Adrenal gland (tissue), 12 donors: Measurements from ENCODE around the gene SOX13. TPM values are rescaled to one million over a fixed set of nuclear protein-coding genes. Genes with fewer than 3 reads are reported as not detected.

Experiments used
- DNase-seq, 7 donors: peaks; one replicate each; pipeline ENCODE4 v3.0.0-alpha.2; 2019 to 2020
- H3K27ac ChIP-seq, 5 donors: fragments of 200-600 bp; sonication (generic) in 4 of 5; 1 replicate in 3 of 5; 2 replicates in 2 of 5; pipeline versions ENCODE4 v1.5.1 to v1.8.0; 2016 to 2020; ENCODE audit warnings: mild to moderate bottlenecking in 1 of 5
- H3K27me3 ChIP-seq: fragments of 200-600 bp; 2 replicates; pipeline ENCODE4 v1.8.0; 2021
- H3K36me3 ChIP-seq, 2 donors: fragments of 200-600 bp; replicated peaks in 1 of 2; 1 replicate in 1 of 2; 2 replicates in 1 of 2; pipeline versions ENCODE4 v1.5.1 to v1.8.0; 2018 to 2022
- H3K4me1 ChIP-seq, 2 donors: fragments of 200-600 bp; replicated peaks in 1 of 2; 1 replicate in 1 of 2; 2 replicates in 1 of 2; pipeline versions ENCODE4 v1.5.1 to v1.8.0; 2018 to 2021
- H3K4me3 ChIP-seq, 4 donors: fragments of 200-600 bp; sonication (generic) in 3 of 4; one replicate each; pipeline ENCODE4 v1.5.1; 2016 to 2018
- H3K9me3 ChIP-seq, 3 donors: fragments of 200-600 bp; sonication (generic) in 1 of 3; replicated peaks in 1 of 3; 1 replicate in 2 of 3; 2 replicates in 1 of 3; pipeline versions ENCODE4 v1.5.1 to v1.8.0; 2016 to 2021
- POLR2A ChIP-seq, 2 donors: fragments of 450-650 bp; IDR thresholded peaks; one replicate each; pipeline ENCODE4 v1.6.1; 2017; ENCODE audit warnings: antibody characterized with exemption in 2 of 2, mild to moderate bottlenecking in 2 of 2, moderate library complexity in 1 of 2
- WGBS, 4 donors: extraction: QIAGEN DNeasy Blood & Tissue Kit in 2 of 4; methylation state at CpG; one replicate each; pipeline versions ENCODE4 v1.1.5 to v1.1.7; 2013 to 2017; 5-methylcytosine and 5-hydroxymethylcytosine counted together
- intact Hi-C, 2 donors: fragments of 100-400 bp; cut with DNase I; formaldehyde crosslinking; loops; one replicate each; pipeline versions ENCODE4 v1.14.1 to v1.15.0; 2022 to 2023
- polyA plus RNA-seq, 3 donors: library from polyadenylated mRNA; stranded (reverse); fragments of 200-250 nt in 2 of 3; fragments of 350-450 nt in 1 of 3; fragmentation: Illumina TruSeq in 1 of 3; extraction: RNeasy Lipid Tissue Mini Kit (QIAGEN cat#74804) in 1 of 3; gene quantifications; one replicate each; pipeline ENCODE4 v1.2.3, GENCODE V29; 2013 to 2014
- total RNA-seq, 9 donors: library from RNA; depleted of rRNA in 4 of 9; stranded (reverse); fragments of >200 nt in 4 of 9; fragments of 120-200 nt in 1 of 9; fragmentation: NEBNext Ultra II Directional in 1 of 9; extraction: Animal tissue kit (Norgen Biotek cat#: 25700) in 1 of 9; gene quantifications; one replicate each; pipeline versions ENCODE4 v1.1.0 to v1.2.4, GENCODE V29; 2013 to 2023
- TF ChIP-seq, protein P1 (sequence below), 6 experiments: fragments of 450-650 bp in 4 of 6; fragments of 200-600 bp in 2 of 6; sonication (generic) in 1 of 6; IDR thresholded peaks; 1 replicate in 5 of 6; 2 replicates in 1 of 6; pipeline versions ENCODE4 v1.5.1 to v1.8.0; 2016 to 2021; ENCODE audit warnings: antibody characterized with exemption in 6 of 6, mild to moderate bottlenecking in 2 of 6, moderate library complexity in 1 of 6
- donor health status: healthy with polysubstance abuse.
- donor health status: Bipolar disorder and iron deficiency.
- donor health status: DM: yes; HTN: yes; CAD: no.
- donor health status: DM: no; HTN: no; CAD: no.
- donor health status: DM: no; HTN: no; CAD: no.
- donor health status: DM: yes; HTN: yes; CAD: no.

SOX13 gene
- total and polyA plus RNA-seq, 12 donors: 4.2 to 44.5 (median 25.6) TPM

DNA sequence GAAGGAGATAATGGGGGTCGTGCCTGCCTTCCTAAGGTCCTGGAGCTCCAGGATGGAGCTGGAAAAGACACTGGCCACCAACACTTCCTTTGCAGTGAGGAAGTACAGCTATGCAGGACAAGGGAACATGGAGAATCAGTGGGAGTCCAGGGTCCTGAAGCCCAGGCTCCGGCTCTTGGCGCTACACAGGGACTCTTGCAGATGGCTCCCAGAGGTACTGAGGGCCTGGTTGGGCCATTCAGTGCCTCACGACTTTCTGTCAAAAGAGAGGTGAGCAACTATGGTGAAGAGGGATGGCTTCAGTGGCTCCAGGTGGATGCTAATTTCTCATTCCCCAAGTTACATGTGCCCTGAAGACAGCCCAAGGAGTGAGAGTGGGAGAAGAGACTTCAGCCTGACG is 80.8 kb downstream of the SOX13 start:
- TF ChIP-seq, protein P1, sequence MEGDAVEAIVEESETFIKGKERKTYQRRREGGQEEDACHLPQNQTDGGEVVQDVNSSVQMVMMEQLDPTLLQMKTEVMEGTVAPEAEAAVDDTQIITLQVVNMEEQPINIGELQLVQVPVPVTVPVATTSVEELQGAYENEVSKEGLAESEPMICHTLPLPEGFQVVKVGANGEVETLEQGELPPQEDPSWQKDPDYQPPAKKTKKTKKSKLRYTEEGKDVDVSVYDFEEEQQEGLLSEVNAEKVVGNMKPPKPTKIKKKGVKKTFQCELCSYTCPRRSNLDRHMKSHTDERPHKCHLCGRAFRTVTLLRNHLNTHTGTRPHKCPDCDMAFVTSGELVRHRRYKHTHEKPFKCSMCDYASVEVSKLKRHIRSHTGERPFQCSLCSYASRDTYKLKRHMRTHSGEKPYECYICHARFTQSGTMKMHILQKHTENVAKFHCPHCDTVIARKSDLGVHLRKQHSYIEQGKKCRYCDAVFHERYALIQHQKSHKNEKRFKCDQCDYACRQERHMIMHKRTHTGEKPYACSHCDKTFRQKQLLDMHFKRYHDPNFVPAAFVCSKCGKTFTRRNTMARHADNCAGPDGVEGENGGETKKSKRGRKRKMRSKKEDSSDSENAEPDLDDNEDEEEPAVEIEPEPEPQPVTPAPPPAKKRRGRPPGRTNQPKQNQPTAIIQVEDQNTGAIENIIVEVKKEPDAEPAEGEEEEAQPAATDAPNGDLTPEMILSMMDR (IDR thresholded peaks at IDR 0.05): no peak
- TF ChIP-seq POLR2A (IDR thresholded peaks at IDR 0.05): no peak
- no peak overlapping the region for H3K4me3 ChIP-seq
- no peak for DNase-seq
- peaks cover 3 to 12% of the 10 kb centered on the region in 2 donors for H3K4me1 ChIP-seq
- no peaks in the 10 kb centered on the region for H3K9me3 ChIP-seq
- 86 to 96% (median 89%) methylated on average over 3 to 5 of the region's 5 CpGs for WGBS, 4 donors
- intact Hi-C loops: no loop called here
- H3K27ac ChIP-seq: no peak overlapping the region
- H3K27me3 ChIP-seq: no peaks in the 10 kb centered on the region
- no peaks in the 10 kb centered on the region for H3K36me3 ChIP-seq

DNA sequence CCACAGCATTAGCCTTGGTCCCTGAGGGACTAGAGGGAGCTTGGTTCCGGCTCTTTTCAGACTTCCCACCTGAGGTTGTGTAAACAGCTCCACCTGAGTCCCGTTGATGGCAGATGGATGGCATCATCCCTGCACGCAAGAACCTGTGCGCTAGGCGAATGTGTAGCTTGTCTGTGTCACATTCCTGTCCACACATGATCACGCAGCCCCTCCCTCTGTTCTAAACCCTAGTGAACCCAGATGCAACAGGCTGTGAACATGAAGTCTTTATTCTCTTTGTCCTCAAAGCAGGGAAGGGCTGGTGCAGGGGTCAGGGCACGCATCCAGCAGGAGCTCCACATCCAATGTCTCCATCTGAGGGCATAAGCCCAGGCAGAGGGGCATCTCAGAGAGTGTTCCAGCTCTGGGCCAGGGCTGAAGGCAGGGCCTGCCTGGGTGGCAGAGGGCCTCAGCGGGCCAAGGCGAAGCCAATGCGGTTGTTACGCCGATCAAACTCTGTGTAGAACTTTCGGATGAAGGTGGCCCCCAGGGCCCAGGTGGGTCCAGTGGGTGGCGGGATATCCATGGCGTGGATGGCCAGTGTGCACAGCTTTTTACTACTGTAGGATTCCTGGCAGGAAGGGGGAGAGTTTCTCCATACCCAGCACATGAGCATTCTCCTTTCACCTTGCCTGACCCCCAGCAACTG is 81.8 kb downstream of the SOX13 start:
- 86 to 96% (median 90%) methylated on average over 12 to 15 of the region's 15 CpGs for WGBS, 4 donors
- intact Hi-C loops: loop anchor here in 1 of 2 donors (5.0 kb wide), 1 partner anchor 48 kb away; no protein-coding TSS in a partner anchor
- peaks cover 3 to 12% of the 10 kb centered on the region in 2 donors for H3K4me1 ChIP-seq

DNA sequence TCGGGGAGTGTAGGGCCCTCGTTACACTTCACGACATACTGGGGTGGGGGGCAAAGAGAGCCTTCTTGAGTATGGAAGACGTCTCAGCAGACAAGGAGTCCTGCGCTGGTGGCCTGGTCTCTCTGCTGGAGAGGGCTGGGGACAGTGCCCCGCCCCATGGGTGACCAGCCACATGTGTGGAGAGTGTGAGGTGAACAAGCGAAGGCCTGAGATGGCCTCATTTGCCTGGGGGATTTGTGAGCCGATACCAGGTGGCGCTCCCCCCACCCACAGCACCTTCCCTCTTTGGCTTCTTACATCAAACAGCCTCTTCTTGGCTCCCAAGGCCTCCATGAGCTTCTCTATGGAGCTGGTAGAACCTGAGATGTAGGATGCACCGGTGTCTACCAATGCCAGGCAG is 83.0 kb downstream of the SOX13 start:
- H3K27me3 ChIP-seq: no peaks in the 10 kb centered on the region
- intact Hi-C loops: loop anchor here in 1 of 2 donors (5.0 kb wide), 1 partner anchor 46 kb away; no protein-coding TSS in a partner anchor
- H3K4me3 ChIP-seq: no peak overlapping the region
- no peaks in the 10 kb centered on the region for H3K36me3 ChIP-seq
- 82 to 87% (median 86%) methylated on average over 8 to 10 of the region's 10 CpGs for WGBS, 4 donors
- no peak for DNase-seq
- peaks cover 3 to 12% of the 10 kb centered on the region in 2 donors for H3K4me1 ChIP-seq
- H3K9me3 ChIP-seq: no peaks in the 10 kb centered on the region
- H3K27ac ChIP-seq: no peak overlapping the region
- TF ChIP-seq POLR2A (IDR thresholded peaks at IDR 0.05): no peak
- TF ChIP-seq, protein P1 (IDR thresholded peaks at IDR 0.05): no peak

More for the DNA sequence above, 81.8 kb downstream of the SOX13 start:
- H3K27ac ChIP-seq: no peak overlapping the region
- H3K27me3 ChIP-seq: no peaks in the 10 kb centered on the region
- H3K9me3 ChIP-seq: no peaks in the 10 kb centered on the region
- DNase-seq: no peak
- TF ChIP-seq POLR2A (IDR thresholded peaks at IDR 0.05): no peak
- TF ChIP-seq, protein P1 (IDR thresholded peaks at IDR 0.05): no peak
- H3K4me3 ChIP-seq: no peak overlapping the region
- H3K36me3 ChIP-seq: no peaks in the 10 kb centered on the region

DNA sequence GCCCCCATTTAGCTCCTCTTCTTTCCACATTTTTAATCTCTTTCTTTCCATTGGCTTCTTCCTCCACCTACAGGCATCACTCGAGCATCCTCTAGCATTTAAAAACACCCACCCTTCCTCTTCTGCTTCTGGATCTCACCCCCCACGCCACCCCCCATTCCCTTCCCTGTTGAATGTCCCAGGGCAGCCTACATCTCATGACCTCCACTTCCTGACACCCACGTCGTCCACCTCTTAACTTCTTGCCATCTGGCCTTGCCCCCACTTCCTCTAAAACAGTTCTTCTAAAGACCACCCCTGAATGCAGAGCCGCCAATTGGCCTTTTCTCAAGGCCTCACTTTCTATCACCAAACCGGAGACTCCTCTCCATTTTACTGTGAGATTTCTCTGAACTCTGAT is 85.0 kb downstream of the SOX13 start:
- WGBS, 4 donors: 52 to 70% (median 65%) methylated on average over 6 of the region's 6 CpGs
- TF ChIP-seq, protein P1 (IDR thresholded peaks at IDR 0.05): no peak
- TF ChIP-seq POLR2A (IDR thresholded peaks at IDR 0.05): no peak
- intact Hi-C loops: loop anchor here in 1 of 2 donors (5.0 kb wide), 1 partner anchor 44 kb away; no protein-coding TSS in a partner anchor
- Histone ChIP-seq H3K4me3 (no peak overlapping the region), H3K9me3 (no peaks in the 10 kb centered on the region), H3K27ac (no peak overlapping the region), H3K36me3 (no peaks in the 10 kb centered on the region), H3K27me3 (no peaks in the 10 kb centered on the region), H3K4me1 (no peaks in the 10 kb centered on the region)
- no peak for DNase-seq
